GM10266 (cell line): ENCODE data around the gene SDSL.

Source experiments
- DNase-seq: peaks from one replicate; pipeline ENCODE4 v3.0.0; 2012; ENCODE audit errors: extremely low spot score
- CTCF ChIP-seq: IDR thresholded peaks from 2 replicates; pipeline ENCODE4 v1.5.1; 2012; ENCODE audit warnings: mild to moderate bottlenecking, low read depth; ENCODE audit not compliant: control insufficient read depth, insufficient read depth; ENCODE audit errors: missing control alignments

The SDSL gene

GRCh38 chr12:113422030-113422885, at the start of gene SDSL:
TSS of gene SDSL (plus strand) at chr12:113422380. CDS start at chr12:113427983, 5,603 bp downstream.
- TF ChIP-seq CTCF = no peak
- DNase-seq = peak; percentile 53

- no peak for TF ChIP-seq CTCF
- DNase-seq = no peak
Measured at GRCh38 chr12:113373440-113373839, 48.7 kb upstream of the SDSL start.

GRCh38 chr12:113373969-113374368, 48.2 kb upstream of the SDSL start:
- no peak for TF ChIP-seq CTCF
- DNase-seq = no peak

- no peak for TF ChIP-seq CTCF
- DNase-seq = no peak
Measured at GRCh38 chr12:113374823-113375428, 47.3 kb upstream of the SDSL start.

- DNase-seq = no peak
- no peak for TF ChIP-seq CTCF
Measured at GRCh38 chr12:113378291-113378690, 43.9 kb upstream of the SDSL start.

GRCh38 chr12:113381220-113381619, 41.0 kb upstream of the SDSL start:
- DNase-seq = no peak

More at GRCh38 chr12:113381220-113381619, 41.0 kb upstream of the SDSL start:
- TF ChIP-seq CTCF = no peak
